Epithelial cell of prostate (primary cell): ENCODE data around the gene MAP3K12.
"Not testable (repeated sequence)": the region's sequence is repeated elsewhere in the genome, so short reads cannot be mapped to it uniquely, and the experiment has no call there.

Experiments
- DNase-seq: peaks from one replicate; pipeline ENCODE4 v3.0.0-alpha.2; 2011; ENCODE audit warnings: low read depth, low spot score
- H3K27ac ChIP-seq: fragments of 450-650 bp; 2 replicates; pipeline ENCODE4 v1.5.1; 2017; ENCODE audit warnings: mild to moderate bottlenecking

The MAP3K12 gene

DNA sequence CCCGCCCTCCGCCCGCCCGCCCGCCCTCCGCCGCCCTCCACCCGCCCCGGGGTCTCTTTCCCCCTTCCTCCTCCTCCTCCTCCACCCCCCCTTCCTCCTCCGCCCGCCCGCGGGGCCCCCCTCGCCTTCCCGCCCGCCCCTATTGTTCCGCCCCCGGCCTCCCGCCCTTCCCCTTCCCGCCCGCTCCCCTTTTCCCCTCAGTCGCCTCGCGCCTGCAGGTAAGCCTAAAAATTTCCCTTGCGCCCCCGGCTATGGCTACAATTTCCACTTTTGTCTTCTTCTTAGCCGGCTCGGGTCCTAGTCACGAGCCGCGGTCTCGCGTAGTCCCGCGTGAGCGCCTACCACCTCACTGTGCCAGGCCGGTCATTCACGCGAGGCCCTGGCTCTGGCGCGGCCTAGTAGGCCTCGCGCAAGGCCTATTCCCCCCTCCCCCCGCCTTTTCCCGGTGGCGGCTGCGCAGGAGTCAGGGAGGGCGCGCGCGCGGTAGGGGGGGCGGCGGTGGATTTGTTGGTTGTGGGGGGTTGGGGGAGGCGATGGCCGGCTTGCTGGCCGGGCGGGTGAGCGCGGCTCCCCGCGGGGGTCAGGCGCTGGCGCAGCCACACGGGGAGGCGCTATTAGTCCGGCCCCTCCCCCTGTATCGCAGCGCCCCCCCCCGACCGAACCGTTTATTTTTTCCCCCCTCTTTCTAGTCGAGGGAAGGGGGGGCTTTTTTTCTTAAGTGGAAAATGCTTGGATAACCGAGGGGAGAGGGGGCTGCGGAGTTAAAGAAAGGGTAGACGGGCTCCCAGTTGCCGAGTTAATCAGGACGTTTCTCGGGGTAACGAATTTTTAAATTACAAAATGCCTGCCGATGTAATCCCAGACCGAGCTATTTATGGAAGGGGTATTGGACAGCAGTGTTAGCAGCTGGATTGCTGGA lies 46.8 kb downstream of the MAP3K12 start:
- H3K27ac ChIP-seq, result peak overlapping the region; percentile 76
- DNase-seq, result no peak

DNA sequence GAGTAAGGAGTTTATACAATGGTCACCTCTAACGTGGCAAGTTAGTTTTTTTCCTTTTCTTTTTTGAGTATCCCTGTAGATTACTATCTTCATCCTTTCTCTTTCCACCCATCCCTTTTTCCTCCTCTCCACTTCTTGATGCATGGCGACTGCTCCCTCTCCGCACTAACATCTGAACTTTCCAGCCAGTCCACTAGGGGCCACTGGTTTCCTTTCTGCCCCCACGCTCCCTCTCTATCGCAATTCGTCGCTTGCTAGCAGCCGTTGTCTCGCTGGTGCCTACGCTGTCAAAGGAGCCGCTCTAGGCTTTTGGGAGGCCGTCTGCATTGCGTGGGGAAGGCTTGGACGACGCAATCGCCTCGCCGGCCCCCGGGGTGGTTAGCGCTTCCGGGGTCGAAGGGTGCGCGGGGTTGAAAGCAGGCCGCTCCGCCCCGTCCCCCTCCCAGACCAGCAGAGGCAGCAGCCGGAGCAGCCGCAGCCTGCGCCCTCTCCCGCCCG lies 47.5 kb downstream of the MAP3K12 start, which contains the start of gene PCBP2:
Gene PCBP2 (plus strand): TSS at position 442 of the 498 bp plus-strand sequence. CDS start 2,699 bp downstream, outside the sequence.
- H3K27ac ChIP-seq, result peak within 1 kb of the TSS; percentile 76
- peak; percentile 98 for DNase-seq

- no peak overlapping the region for H3K27ac ChIP-seq
Observed at GRCh38 chr12:53450936-53451335, 48.3 kb downstream of the MAP3K12 start.

DNA sequence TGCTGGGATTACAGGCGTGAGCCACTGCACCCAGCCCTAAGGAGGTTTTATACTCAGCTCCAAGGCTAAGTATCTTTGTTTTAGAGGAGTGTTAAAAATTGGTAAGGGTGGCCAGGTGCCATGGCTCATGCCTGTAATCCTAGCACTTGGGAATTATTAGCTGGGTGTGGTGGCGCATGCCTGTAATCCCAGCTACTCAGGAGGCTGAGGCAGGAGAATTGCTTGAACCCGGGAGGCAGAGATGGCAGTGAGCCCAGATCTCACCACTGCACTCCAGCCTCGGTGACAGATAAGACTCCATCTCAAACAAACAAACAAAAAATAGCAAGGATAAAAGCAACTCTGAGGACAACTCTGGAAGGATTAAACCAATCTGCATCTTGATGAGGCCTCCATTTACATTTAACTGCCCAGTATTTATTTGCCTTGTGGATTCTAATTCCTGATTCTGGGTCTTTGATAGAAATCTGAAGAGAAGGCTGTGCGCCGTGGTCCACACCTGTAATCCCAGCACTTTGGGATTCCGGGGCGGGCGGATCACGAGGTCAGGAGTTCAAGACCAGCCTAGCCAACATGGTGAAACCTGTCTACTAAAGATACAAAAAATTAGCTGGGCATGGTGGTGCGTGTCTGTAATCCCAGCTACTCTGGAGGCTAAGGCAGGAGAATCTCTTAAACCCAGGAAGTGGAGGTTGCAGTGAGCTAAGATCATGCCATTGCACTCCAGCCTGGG lies 54.5 kb downstream of the MAP3K12 start:
- DNase-seq, H3K27ac ChIP-seq: not testable (repeated sequence)

More at GRCh38 chr12:53450936-53451335, 48.3 kb downstream of the MAP3K12 start:
- DNase-seq, result no peak

DNA sequence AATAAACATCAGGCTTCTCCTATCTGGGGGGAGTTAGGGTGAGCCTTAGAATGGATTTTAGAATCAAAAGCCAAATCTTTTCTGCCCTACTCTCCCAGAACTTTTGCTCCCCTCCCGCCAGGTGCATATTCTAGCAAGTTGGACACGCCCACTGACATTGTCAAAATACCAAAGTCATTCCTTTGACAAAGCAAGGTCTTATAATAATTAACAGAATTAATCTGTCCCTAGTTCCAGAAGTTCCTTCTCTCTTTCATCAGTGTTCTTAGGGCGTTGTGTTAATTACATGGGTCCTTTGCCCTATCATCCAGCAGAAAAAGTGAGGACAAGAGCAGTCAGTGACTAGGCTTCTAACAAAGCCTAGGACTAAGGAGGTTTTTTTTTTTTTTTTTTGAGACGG lies 55.3 kb downstream of the MAP3K12 start:
- no peak for DNase-seq
- H3K27ac ChIP-seq, result no peak overlapping the region

GRCh38 chr12:53441040-53441833 lies 58.0 kb downstream of the MAP3K12 start, which contains the start of gene PRR13:
PRR13 (plus strand) TSS chr12:53441734; CDS start chr12:53442715, 981 bp downstream.
- peak within 1 kb of the TSS; percentile 89 for H3K27ac ChIP-seq
- peak; percentile 96 for DNase-seq

- H3K27ac ChIP-seq, DNase-seq: not testable (repeated sequence)
Observed at GRCh38 chr12:53439582-53439981, 59.7 kb downstream of the MAP3K12 start.

GRCh38 chr12:53435326-53435725 lies 63.9 kb downstream of the MAP3K12 start:
- H3K27ac ChIP-seq, DNase-seq: not testable (repeated sequence)

DNA sequence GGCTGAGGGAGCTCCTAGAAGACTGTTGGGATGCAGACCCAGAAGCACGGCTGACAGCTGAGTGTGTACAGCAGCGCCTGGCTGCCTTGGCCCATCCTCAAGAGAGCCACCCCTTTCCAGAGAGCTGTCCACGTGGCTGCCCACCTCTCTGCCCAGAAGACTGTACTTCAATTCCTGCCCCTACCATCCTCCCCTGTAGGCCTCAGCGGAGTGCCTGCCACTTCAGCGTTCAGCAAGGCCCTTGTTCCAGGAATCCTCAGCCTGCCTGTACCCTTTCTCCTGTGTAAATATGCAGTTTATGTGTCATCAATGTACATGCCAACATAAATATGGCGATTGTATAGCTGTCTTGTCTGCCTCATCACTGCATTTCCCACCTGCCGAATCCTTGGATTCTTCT lies 68.1 kb downstream of the MAP3K12 start:
- no peak for DNase-seq

DNA sequence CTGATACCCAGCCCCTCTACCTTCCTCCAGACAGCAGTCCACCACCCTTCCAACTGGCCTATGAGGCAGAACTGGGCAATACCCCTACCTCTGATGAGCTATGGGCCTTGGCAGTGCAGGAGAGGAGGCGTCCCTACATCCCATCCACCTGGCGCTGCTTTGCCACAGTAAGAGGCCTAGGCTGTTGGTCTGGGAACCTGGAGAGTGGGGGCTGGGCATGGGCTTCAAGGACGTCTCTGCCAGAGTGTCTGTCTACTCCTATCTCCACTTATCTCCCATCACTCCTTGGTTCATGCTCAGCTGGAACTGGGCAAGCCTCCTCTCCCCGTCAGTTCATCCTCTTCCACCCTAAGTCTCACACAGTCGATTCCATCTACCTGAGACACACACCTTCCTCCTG lies 69.1 kb downstream of the MAP3K12 start:
- no peak overlapping the region for H3K27ac ChIP-seq
- DNase-seq, result no peak

More for the DNA sequence above, 68.1 kb downstream of the MAP3K12 start:
- H3K27ac ChIP-seq, result no peak overlapping the region
